Measurements from ENCODE around the gene MYO16. TPM values are rescaled to one million over a fixed set of nuclear protein-coding genes. Genes with fewer than 3 reads are reported as not detected.

The MYO16 gene
- polyA plus RNA-seq, 2 of the 4 experiments (the other 2 are of a cell fraction), result 0.03 to 0.06 TPM

- DNase-seq (ENCODE audit: low read depth in 1 of 2, low spot score in 1 of 2) (peak; percentile 47 to 93), ATAC-seq (peak; percentile 94 to 95), FAIRE-seq (no peak)
- Histone ChIP-seq H3K27ac (peak overlapping the region; percentile 79 to 90), H3K9me3 (no peaks in the 10 kb centered on the region), H3K4me3 (no peak overlapping the region), H3K4me1 (peaks cover 19% of the 10 kb centered on the region), H3K4me2 (peak overlapping the region; percentile 74)
- POLR2A ChIA-PET, result no interaction called here
- CTCF ChIA-PET, result interaction anchor here (1.5 kb wide), 1 partner anchor 10 kb away, joined by 4 read pairs; no protein-coding TSS in a partner anchor
- TF ChIP-seq SMC3 (IDR thresholded peaks at IDR 0.05), result 0 out of 3 replicates have a peak, but pooled peaks have one; percentile 6
- TF ChIP-seq KDM1A (IDR thresholded peaks at IDR 0.05; ENCODE audit: low read depth), result no peak
- no peak for TF ChIP-seq FOSB (CRISPR knock-in tag; IDR thresholded peaks at IDR 0.05)
- no peak for TF ChIP-seq HDAC2 (IDR thresholded peaks at IDR 0.05)
- peak; percentile 51 to 85; a peak in 4 of 5 replicates for TF ChIP-seq JUN (IDR thresholded peaks at IDR 0.05)
- peak; percentile 77 to 85; a peak in 4 of 5 replicates for TF ChIP-seq EP300 (IDR thresholded peaks at IDR 0.05)
- peak; percentile 35 to 48; a peak in 4 of 5 replicates for TF ChIP-seq RAD21 (conservative IDR thresholded peaks at IDR 0.05 in 1 of 2, IDR thresholded peaks at IDR 0.05 in 1 of 2)
- no peak for TF ChIP-seq KDM5A (IDR thresholded peaks at IDR 0.05)
- TF ChIP-seq CTCF (IDR thresholded peaks at IDR 0.05), result no peak
- peak; percentile 75; the same call in 1 of the 3 replicates for TF ChIP-seq BCL3 (IDR thresholded peaks at IDR 0.05)
- peak; percentile 63 for TF ChIP-seq FOSL2 (IDR thresholded peaks at IDR 0.05)
- TF ChIP-seq FOSL2 (CRISPR knock-in tag; IDR thresholded peaks at IDR 0.05), result peak; percentile 88
- TF ChIP-seq RCOR1 (IDR thresholded peaks at IDR 0.05; ENCODE audit: low read depth, low read length), result no peak
- TF ChIP-seq MAX (IDR thresholded peaks at IDR 0.05), result peak; percentile 30; the same call in 1 of the 2 replicates
- TF ChIP-seq JUNB (IDR thresholded peaks at IDR 0.05), result peak; percentile 93
- TF ChIP-seq MAFK (IDR thresholded peaks at IDR 0.05; ENCODE audit: partially characterized antibody), result peak; percentile 34
- peak in 1 of 2 experiments; percentile 46; a peak in 2 of 4 replicates for TF ChIP-seq CEBPB (IDR thresholded peaks at IDR 0.05)
- peak; percentile 89; the same call in 1 of the 2 replicates for TF ChIP-seq GATA3 (IDR thresholded peaks at IDR 0.05; ENCODE audit: borderline replicate concordance)
- TF ChIP-seq HOXB5 (CRISPR knock-in tag; IDR thresholded peaks at IDR 0.05), result 0 out of 2 replicates have a peak, but pooled peaks have one; percentile 54
- WGBS (ENCODE audit: missing lambda C conversion rate), result 13% methylated on average over 8 of the region's 9 CpGs
Observed at GRCh38 chr13:108777421-108778420, 148.3 kb downstream of the MYO16 start.

GRCh38 chr13:108779308-108779707 lies 149.9 kb downstream of the MYO16 start:
- Histone ChIP-seq H3K4me2 (no peak overlapping the region), H3K9me3 (no peaks in the 10 kb centered on the region; the same call in 2 of the 3 replicates), H3K27ac (peak overlapping the region; percentile 74 to 88; a peak in 4 of 6 replicates), H3K4me1 (peaks cover 19% of the 10 kb centered on the region), H3K4me3 (no peak overlapping the region)
- POLR2A ChIA-PET, result no interaction called here
- 90% methylated on average over 1 of the region's 2 CpGs for WGBS (ENCODE audit: missing lambda C conversion rate)
- FAIRE-seq (no peak), DNase-seq (ENCODE audit: low read depth in 1 of 2, low spot score in 1 of 2) (no peak), ATAC-seq (no peak)
- CTCF ChIA-PET, result interaction anchor here (1.5 kb wide), 1 partner anchor 9 kb away, joined by 4 read pairs; no protein-coding TSS in a partner anchor
- no peak for TF ChIP-seq ESRRA (IDR thresholded peaks at IDR 0.05; ENCODE audit: borderline replicate concordance, low read length)
- no peak for TF ChIP-seq ZFP36 (IDR thresholded peaks at IDR 0.05; ENCODE audit: borderline replicate concordance, partially characterized antibody)
